ENCODE data around the gene TTC1.
"Not testable (repeated sequence)": the region's sequence is repeated elsewhere in the genome, so short reads cannot be mapped to it uniquely, and the experiment has no call there.

The TTC1 gene

DNA sequence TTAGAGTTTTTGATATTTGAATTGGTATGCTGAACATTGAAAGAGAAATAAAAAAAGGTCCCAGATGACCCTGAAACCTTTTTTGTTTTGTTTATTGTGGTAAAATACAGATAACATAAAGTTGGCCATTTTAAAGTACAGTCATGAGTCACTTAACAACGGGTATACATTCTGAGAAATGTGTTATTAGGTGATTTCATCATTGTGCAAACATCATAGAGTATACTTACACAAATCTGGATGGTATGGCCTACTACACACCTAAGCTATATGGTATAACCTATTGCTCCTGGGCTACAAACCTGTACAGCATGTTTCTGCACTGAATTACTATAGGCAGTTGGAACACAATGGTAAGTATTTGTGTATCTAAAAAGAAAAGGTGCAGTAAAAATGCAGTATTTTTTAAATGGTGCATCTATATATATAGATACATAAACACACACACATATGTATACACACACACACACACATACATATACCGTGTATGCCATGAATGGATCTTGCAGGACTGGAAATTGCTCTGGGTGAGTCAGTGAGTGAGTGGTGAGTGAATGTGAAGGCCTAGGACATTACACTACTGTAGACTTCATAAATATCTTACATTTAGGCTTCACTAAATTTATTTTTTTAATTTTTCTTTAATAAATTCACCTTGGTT is 31.0 kb downstream of the TTC1 start:
- DNase-seq: no peak

DNA sequence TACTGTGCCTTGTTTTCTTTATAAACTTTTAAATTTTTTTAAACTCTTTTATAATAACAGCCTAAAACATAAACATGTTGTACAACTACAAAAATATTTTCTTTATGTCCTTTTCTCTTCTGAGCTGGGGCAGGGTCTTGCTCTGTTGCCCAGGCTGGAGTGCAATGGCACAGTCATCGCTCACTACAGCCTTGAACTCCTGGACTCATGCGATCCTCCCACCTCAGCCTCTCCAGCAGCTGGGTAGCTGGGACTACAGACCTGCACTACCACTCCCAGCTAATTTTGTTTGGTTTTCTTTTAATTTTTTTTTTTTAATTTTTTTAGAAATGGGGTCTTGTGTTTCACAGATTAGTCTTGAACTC is 31.5 kb downstream of the TTC1 start:
- DNase-seq: no peak

DNA sequence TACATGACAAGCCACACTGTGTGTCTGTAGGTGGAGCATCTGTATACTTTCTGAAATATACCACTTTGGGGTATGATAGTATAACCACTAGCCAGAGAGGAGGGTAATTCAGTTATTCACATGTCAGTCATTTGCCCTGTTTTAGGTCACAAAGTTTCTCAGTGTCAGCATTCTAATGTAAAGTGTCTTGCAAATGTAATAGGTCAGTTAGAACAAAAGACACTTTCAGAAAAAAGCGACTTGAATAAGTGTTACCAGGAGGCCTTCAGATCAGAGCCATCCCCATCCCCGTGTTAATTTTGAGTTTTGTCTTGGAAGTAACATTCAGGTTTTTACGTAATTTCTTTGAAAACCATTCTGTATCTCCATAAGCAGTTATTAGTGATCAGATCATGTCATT is 33.7 kb downstream of the TTC1 start:
- no peak for DNase-seq

DNA sequence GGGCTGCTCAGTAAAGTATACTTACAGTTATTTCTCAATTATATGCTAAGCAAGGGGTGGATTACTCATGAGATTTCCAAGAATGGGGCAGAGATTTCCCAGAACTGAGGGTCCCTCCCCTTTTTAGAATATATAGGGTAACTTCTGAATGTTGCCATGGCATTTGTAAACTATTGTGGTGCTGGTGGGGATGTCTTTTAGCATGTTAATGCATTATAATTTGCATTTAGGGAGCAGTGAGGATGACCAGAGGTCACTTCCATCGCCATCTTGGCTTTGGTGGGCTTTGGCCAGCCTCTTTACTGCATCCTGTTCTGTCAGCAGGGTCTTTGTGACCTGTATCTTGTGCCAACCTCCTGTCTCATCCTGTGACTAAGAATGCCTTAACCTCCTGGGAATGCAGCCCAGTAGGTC is 35.5 kb downstream of the TTC1 start:
- DNase-seq: no peak

DNA sequence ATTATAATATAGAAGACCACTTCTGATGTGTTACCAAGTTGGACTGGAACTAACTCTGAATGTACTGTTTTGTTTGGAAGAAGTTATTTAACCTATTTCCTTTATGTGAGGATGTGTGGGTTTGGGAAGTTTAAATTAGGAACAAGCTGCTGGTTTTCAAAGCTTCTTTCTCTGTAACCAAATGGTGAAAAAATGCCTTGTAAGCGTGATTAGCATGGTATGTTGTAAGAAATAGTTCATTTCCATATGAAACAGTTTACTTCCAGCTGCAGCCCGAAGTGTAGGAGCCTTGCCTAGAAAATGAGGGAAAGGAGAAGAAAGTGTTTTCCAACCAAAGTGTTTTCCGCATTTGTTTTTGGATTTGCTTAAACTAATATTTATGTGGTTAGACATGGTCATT is 36.0 kb downstream of the TTC1 start:
- no peak for DNase-seq

DNA sequence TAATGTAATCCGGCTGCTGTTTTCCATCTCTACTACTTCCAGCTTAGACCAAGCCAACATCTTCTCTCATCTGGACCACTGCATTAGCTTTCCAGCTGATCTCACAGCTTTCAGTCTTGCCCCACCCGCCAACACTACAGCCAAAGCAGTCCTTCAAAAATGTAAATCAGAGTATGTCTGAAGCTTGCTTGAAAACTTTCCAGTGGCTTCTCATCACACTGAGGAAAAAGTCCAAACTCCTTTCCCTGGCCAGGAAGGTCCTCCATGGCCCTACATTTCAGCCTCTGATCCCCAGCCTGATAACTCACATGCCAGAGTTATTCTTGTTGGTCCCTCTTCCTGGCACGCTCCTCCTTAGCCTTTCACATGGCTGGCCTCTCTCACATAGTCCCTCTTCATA is 38.5 kb downstream of the TTC1 start:
- DNase-seq: no peak

DNA sequence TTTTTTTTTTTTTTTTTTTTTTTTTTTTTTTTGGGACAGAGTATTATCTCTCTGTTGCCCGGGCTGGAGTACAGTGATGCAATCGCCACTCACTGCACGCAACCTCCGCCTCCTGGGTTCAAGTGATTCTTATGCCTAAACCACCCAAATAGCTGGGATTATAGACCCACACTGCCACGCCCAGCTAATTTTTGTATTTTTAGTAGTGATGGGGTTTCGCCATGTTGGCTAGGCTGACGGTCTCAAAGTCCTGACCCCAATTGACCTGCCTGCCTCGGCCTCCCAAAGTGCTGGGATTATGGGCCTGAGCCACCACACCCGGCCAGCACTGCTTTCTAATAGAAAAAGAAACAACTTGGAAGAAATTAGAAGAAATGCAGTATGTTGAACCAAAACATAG is 39.2 kb downstream of the TTC1 start:
- DNase-seq: no peak

DNA sequence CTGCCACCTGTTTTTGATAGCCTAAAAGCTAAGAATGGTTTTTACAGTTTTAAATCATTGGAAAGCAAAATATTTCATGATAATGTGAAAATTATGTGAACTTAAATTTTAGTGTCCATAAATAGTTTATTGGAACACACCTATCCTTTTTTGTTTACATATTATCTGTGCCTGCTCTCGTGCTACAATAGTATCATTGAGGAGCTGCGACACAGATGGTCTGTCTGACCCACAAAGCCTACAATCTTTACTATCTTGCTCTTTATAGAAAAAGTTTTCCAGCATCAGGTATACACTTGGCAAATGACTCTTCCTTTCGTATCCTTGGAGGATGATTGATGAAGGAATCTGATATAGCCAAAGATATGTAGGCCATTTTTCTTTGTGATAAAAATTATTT is 40.2 kb downstream of the TTC1 start:
- no peak for DNase-seq

DNA sequence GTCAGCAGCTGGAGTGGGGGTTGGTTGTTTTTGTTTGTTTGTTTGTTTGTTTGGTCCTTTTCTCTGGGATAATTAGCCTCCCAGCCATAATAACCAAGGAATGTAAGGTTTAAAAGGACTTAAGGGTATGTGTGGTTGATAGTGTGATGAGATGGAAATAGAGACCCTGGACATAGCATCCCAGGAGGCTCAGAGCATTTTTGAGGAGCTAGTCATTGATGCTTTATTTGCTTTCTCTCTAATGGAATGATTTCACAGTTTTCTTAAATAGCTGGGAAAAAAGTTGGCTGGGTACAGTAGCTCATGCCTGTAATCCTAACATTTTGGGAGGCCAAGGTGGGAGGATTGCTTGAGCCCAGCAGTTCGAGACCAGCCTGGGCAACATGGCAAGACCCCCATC is 45.1 kb downstream of the TTC1 start:
- no peak for DNase-seq

DNA sequence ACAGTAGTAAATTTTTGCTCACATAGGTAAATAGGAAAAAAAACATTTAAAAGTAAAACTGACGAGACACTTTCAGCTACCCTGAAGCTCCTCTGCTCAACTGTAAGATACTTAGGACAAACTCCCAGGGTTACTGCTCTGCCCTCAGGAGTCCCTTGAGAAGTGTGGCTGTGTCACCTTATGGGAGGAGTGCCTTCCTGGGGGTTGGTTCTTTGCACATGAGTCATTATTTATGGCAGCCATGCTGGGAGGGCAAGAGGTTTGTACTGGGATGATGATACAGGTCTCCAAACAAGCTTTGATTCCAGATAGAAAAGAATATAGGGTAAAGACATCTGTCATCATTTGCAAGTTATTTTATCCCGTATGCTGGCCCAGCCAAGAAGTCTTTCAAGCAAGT is 45.9 kb downstream of the TTC1 start:
- DNase-seq: no peak

DNA sequence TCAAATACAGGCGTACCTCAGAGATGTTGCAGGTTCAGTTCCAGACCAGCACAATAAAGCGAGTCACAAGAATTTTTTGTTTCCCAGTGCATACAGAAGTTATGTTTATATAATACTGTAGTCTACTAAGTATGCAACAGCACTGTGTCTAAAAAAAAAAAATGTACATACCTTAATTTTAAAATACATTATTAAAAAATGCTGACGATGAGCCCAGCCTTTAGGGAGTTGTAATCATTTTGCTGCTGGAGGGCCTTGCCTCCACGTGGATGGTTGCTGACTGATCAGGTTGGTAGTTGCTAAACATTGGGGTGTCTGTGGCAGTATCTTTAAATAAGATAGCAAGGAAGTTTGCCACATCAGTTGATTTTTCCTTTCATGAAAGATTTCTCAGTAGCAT is 48.3 kb downstream of the TTC1 start:
- DNase-seq: no peak

DNA sequence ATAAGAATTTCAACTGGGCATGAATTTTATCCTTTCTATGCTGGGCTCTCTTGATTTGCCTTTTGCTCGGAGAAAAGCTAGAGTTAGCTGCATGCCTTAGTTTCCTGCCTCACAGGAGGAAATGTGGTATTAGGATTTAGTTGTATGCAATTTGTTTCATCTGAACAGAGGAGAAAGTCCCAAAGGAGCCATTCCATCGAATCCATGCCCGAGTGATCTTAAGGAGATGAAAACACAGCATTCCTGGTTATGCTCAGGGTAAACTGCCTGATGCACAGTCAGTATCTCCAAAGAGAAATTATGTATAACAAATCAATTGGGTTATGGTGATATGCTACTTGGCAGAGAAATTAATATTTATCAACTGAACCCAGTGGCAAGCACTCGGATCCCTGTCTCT is 51.1 kb downstream of the TTC1 start:
- DNase-seq: no peak

DNA sequence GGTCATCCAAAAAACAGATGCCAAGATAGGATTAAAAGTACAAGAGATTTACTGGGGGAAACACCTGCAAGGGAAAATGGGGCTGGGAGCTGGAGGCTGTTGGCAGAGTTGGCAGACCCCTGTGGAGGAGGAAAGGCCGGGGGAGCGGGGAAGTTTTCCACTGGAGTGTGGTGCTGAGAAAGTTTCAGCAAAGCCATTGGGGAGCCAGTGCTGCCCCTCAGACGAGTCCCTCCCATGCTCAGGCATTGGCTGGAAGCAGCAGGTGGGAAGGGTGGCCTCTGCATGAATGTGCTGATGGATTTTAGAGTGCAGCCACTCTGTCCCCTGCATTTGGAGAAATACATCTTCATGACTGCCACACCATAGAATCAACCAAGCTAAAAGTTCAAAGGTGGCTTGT is 52.8 kb downstream of the TTC1 start:
- DNase-seq: no peak

DNA sequence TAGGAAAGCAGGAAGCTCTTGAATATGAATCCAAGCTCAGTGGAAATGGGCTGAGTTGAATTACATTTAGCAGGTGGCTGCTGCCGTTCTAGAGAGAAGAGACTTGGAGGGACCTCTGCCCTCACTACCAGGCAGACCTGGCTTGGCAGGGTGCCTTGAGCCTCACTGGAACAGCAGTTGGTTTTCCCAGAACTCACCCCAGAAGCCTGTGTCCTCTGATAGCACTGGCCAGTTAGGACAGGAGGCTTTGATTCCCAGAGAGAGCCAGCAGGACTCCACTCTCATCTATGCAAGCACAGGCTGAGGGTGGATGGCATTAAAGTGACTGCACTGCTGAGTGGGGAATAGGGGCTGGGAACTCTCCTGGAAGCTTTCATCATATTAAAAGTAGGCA is 55.5 kb downstream of the TTC1 start:
- DNase-seq: no peak

DNA sequence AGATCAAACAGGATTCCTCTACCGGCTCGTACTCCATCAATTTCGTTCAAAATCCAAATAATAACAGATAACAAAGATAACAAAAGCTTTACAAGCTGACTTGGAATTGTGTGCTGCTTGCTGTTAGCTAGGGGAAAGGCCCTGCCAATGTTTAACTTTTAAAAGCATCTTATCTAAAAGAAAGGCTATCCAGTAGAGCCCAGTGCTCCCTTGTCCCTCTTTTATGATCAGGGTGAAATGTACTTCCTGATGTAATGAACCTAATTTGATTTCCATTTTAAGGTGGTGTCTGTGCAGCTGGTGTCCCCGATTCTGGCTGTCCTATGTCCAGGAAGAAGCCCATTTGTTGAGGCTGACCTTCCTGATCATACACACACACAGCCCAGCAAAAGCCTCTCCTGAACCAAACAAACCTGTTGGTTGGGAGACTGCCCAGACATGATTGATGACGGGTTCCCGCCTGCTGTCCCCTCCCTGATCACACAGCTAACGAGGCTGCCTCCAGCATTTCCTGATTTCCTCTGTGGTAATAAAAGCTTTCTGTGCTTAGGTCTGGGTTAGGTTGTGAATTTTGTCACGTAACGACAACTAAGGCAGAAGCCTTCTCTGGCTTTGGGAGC is 56.2 kb downstream of the TTC1 start:
- no peak for DNase-seq

DNA sequence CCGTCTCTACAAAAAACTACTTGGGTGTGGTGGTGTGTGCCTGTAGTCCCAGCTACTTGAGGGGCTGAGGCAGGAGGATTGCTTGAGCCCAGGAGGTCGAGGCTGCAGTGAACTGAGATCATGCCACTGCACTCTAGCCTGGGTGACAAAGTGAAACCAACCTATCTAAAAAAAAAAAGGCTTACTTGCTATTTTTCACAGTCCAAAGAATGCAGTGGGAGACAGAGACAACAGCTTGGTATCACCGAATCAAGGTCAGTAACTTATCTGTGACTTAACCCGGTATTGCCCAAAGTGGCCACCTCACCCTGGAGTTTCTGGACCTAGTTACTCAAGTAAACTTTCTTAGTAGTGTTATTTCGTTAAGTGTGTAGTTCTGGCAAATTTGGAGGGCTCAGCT is 60.2 kb downstream of the TTC1 start:
- DNase-seq: not testable (repeated sequence)

DNA sequence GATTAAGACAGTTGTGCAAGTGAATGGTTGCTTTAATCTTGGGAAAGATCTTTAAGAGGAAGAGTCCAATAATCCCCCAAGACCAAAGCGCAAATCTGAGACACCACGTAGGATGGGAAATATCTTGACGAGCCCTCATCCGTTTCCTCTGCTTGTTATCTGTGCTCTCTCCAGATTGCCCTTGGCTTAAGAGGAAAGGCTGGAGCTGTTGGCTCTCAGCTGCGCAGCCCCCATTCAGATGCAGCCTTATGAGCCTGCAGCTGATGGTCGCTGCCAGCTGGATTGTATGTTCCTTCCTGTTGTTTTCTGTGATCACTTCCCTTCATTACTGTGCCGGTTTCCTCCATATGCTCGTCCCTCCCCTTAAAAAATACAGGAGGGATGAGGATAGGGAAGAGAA is 62.6 kb downstream of the TTC1 start:
- no peak for DNase-seq

DNA sequence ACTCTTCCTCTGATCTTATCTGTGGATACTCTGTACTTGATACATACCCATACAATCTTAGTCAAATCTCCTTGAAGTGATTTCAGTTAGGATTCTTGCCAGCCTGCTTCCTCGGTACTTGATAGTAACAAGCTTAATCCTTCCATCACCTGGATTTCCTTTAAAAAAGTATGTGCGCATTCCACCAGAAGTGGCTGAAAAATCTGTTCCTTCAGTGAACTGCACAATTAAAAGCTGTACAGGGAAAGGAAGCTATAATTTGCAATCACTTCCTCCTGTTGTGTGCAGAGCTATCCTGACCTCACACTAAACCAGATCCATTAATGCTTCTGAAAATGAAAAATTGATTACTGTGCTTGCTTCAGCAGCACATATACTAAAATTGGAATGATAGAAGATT is 63.0 kb downstream of the TTC1 start:
- DNase-seq: no peak

DNA sequence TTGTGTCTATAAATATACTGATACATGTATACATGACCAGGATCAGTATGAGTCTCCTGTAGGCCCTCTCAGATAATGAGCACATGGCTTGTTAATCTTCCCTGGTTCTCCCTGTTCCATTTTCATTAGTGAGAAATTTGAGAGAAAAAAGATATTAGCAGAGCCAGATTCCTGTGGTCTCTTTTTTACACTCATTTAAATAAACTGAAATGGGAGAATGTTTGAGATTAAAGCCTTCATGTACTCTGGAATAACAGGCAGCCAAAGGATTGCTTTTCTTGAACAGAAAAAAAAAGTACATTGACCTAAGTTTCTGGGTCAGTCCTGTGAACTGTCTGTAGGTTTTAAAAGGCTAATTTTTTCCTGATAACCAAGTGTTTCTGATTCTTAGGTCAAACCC is 66.1 kb downstream of the TTC1 start:
- DNase-seq: no peak

DNA sequence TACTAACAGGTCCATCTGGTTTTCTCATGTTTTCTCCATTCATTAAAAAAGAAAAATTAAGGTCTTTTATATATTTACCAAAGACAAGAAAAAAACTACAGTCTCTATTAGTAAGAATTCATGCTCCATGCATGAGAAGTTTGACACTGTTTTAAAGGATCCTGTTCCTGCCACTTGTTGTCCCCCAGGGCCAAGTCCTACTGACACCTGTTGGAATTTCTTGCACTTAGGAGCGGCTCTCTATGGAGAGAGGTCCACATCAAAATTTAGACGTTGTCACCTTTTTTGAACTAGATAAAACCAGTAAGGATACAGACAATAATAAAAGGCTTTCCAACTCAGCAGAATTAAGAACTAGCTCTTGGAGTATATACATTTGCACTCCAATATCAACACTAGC is 68.1 kb downstream of the TTC1 start:
- no peak for DNase-seq

DNA sequence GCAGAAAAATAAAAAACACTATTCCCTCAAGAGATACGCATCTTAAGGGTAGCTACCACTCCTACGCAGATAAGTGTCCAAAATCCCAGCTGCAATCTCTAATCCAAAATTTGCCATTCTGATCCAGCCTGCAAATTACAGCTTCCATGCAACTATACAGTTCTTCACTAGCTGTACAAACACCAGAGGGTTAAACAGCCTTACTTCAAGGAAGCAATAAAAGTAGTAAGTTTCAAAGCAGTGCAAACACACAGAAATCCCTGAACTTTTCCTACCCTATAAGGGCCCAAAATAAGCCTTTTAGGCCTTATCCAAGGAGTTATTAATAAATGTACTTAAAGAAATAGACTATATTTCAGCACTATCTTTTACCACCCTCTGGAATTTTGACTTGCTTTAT is 70.8 kb downstream of the TTC1 start:
- DNase-seq: no peak

DNA sequence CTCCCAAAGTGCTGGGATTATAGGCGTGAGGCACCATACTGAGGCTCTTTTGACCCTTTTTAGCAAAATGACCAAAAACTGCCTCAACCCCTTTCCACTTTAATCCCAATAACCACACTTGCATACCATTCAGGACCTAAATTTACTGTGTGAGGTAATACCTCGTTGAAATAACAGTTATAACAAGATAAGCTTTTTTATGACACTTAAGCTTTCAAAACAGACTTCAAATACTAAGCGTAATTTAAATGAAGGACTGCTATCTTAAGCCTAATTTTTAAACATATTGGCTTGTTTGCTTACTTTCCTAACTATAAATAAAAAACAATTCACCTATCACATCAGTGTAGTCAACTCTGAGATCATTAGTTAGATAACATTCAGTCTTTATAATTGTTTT is 72.6 kb downstream of the TTC1 start:
- DNase-seq: no peak

DNA sequence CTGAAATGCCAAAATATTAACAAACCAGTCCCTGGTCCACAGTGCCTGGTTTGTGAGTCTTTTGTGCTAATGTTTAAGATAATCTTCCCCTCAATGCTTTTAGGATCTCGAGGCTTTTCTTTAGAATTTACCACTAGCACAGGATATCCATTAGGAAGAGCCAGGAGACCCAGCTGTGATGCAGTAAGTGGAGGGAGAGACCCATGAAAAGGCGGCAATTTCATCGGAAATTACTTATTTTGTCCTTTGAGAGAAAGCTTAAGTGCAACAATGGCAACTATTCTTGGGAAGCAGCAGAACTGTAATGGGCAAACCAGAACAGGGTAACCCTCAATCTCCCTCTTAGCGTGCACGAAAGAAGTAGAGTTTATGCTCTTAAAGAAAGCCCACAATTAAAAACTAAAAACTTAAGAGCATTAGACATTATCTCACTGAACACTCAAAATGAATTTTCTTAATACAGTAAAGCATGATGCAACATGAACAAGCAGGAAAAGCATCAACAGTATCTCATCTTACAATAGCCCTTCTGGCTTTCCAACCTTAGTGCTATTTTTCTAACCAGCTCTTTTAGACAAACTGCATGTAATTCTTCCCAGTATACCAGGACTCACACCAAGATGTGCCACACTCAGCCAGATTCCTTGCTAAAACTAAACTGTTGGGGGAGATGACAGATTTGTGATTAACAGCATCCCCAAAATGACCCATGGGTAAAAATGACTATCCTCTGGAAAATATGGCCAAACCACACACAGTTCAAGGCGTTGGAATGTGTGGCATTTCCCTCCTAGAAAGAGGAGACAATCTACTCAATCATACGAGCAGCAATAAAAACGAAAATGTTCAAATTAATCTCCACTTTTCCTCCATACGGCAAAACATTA is 73.9 kb downstream of the TTC1 start:
- DNase-seq: no peak

DNA sequence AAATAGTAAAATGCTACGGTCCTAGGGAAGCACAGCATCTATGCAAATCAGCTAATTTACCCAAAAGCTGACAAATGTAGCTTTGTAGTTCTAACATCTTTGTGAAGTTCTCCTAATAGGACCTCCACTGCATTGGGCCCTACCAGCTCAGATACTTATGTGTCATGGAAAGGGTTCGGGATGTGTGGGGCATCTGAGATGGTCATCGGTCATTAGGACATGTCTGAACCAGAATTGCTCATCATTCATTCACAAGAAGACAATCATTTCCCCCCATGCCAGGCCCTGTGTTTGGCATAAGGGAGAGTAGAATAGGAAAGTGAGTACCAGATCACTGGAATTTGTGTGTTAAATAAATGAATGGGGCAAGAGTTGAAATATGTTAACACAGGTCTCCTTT is 74.6 kb downstream of the TTC1 start:
- DNase-seq: no peak
